ENCODE results near the gene TLR2.
A peak's percentile ranks its signal among the peaks of the same experiment; 100 is the strongest.

DNA sequence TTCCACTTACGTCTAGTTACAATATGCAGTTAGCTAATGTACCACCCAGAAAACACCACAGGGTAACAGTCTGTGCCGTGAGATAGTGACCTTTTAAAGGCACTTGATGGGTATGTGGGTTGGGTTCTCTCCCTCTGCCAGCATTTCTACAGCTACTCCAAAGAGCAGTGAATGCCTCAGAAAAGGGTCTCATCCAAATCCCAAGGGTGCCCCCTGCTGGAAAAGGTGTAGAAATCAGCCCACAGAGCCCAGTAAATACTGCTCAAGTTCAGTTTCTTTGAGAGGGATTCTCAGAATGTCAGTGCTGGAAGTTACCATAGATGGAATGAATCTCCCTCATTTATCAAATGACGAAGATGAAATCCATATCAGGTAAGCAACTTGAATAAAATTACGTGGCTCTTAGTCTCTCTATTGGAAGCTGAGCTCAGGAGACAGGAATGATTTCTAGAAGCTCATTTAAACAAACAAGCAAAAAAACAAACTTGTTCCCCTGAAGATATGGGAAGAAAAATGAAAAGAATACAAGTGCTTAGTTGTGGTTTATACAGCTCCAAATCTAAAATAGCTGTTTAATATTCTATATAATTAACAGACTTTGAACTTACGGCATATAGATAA, 66.2 kb downstream of the TLR2 start:
- TF ChIP-seq POLR2AphosphoS5 (IDR thresholded peaks at IDR 0.05; ENCODE audit: low read depth) (no peak), CREB1 (CRISPR knock-in tag; IDR thresholded peaks at IDR 0.05; ENCODE audit: low read depth) (no peak), EZH2 (IDR thresholded peaks at IDR 0.05; ENCODE audit: low read depth, unreplicated experiment) (no peak), EZH2phosphoT487 (IDR thresholded peaks at IDR 0.05; ENCODE audit: unreplicated experiment) (no peak), ZNF331 (CRISPR knock-in tag; IDR thresholded peaks at IDR 0.05; ENCODE audit: low read depth) (no peak), JUNB (IDR thresholded peaks at IDR 0.05; ENCODE audit: unreplicated experiment) (no peak)
- TF ChIP-seq, protein P1, sequence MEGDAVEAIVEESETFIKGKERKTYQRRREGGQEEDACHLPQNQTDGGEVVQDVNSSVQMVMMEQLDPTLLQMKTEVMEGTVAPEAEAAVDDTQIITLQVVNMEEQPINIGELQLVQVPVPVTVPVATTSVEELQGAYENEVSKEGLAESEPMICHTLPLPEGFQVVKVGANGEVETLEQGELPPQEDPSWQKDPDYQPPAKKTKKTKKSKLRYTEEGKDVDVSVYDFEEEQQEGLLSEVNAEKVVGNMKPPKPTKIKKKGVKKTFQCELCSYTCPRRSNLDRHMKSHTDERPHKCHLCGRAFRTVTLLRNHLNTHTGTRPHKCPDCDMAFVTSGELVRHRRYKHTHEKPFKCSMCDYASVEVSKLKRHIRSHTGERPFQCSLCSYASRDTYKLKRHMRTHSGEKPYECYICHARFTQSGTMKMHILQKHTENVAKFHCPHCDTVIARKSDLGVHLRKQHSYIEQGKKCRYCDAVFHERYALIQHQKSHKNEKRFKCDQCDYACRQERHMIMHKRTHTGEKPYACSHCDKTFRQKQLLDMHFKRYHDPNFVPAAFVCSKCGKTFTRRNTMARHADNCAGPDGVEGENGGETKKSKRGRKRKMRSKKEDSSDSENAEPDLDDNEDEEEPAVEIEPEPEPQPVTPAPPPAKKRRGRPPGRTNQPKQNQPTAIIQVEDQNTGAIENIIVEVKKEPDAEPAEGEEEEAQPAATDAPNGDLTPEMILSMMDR (conservative IDR thresholded peaks at IDR 0.05; ENCODE audit: low read depth in 2 of 2): peak; percentile 90
- TF ChIP-seq, protein P2, sequence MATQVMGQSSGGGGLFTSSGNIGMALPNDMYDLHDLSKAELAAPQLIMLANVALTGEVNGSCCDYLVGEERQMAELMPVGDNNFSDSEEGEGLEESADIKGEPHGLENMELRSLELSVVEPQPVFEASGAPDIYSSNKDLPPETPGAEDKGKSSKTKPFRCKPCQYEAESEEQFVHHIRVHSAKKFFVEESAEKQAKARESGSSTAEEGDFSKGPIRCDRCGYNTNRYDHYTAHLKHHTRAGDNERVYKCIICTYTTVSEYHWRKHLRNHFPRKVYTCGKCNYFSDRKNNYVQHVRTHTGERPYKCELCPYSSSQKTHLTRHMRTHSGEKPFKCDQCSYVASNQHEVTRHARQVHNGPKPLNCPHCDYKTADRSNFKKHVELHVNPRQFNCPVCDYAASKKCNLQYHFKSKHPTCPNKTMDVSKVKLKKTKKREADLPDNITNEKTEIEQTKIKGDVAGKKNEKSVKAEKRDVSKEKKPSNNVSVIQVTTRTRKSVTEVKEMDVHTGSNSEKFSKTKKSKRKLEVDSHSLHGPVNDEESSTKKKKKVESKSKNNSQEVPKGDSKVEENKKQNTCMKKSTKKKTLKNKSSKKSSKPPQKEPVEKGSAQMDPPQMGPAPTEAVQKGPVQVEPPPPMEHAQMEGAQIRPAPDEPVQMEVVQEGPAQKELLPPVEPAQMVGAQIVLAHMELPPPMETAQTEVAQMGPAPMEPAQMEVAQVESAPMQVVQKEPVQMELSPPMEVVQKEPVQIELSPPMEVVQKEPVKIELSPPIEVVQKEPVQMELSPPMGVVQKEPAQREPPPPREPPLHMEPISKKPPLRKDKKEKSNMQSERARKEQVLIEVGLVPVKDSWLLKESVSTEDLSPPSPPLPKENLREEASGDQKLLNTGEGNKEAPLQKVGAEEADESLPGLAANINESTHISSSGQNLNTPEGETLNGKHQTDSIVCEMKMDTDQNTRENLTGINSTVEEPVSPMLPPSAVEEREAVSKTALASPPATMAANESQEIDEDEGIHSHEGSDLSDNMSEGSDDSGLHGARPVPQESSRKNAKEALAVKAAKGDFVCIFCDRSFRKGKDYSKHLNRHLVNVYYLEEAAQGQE (IDR thresholded peaks at IDR 0.05; ENCODE audit: unreplicated experiment): no peak
- TF ChIP-seq, protein P3, sequence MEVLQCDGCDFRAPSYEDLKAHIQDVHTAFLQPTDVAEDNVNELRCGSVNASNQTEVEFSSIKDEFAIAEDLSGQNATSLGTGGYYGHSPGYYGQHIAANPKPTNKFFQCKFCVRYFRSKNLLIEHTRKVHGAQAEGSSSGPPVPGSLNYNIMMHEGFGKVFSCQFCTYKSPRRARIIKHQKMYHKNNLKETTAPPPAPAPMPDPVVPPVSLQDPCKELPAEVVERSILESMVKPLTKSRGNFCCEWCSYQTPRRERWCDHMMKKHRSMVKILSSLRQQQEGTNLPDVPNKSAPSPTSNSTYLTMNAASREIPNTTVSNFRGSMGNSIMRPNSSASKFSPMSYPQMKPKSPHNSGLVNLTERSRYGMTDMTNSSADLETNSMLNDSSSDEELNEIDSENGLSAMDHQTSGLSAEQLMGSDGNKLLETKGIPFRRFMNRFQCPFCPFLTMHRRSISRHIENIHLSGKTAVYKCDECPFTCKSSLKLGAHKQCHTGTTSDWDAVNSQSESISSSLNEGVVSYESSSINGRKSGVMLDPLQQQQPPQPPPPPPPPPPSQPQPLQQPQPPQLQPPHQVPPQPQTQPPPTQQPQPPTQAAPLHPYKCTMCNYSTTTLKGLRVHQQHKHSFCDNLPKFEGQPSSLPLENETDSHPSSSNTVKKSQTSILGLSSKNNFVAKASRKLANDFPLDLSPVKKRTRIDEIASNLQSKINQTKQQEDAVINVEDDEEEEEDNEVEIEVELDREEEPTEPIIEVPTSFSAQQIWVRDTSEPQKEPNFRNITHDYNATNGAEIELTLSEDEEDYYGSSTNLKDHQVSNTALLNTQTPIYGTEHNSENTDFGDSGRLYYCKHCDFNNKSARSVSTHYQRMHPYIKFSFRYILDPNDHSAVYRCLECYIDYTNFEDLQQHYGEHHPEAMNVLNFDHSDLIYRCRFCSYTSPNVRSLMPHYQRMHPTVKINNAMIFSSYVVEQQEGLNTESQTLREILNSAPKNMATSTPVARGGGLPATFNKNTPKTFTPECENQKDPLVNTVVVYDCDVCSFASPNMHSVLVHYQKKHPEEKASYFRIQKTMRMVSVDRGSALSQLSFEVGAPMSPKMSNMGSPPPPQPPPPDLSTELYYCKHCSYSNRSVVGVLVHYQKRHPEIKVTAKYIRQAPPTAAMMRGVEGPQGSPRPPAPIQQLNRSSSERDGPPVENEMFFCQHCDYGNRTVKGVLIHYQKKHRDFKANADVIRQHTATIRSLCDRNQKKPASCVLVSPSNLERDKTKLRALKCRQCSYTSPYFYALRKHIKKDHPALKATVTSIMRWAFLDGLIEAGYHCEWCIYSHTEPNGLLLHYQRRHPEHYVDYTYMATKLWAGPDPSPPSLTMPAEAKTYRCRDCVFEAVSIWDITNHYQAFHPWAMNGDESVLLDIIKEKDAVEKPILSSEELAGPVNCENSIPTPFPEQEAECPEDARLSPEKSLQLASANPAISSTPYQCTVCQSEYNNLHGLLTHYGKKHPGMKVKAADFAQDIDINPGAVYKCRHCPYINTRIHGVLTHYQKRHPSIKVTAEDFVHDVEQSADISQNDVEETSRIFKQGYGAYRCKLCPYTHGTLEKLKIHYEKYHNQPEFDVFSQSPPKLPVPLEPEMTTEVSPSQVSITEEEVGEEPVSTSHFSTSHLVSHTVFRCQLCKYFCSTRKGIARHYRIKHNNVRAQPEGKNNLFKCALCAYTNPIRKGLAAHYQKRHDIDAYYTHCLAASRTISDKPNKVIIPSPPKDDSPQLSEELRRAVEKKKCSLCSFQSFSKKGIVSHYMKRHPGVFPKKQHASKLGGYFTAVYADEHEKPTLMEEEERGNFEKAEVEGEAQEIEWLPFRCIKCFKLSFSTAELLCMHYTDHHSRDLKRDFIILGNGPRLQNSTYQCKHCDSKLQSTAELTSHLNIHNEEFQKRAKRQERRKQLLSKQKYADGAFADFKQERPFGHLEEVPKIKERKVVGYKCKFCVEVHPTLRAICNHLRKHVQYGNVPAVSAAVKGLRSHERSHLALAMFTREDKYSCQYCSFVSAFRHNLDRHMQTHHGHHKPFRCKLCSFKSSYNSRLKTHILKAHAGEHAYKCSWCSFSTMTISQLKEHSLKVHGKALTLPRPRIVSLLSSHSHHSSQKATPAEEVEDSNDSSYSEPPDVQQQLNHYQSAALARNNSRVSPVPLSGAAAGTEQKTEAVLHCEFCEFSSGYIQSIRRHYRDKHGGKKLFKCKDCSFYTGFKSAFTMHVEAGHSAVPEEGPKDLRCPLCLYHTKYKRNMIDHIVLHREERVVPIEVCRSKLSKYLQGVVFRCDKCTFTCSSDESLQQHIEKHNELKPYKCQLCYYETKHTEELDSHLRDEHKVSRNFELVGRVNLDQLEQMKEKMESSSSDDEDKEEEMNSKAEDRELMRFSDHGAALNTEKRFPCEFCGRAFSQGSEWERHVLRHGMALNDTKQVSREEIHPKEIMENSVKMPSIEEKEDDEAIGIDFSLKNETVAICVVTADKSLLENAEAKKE (CRISPR knock-in tag; IDR thresholded peaks at IDR 0.05): peak; percentile 53; the same call in 1 of the 2 replicates
- TF ChIP-seq, protein P4, sequence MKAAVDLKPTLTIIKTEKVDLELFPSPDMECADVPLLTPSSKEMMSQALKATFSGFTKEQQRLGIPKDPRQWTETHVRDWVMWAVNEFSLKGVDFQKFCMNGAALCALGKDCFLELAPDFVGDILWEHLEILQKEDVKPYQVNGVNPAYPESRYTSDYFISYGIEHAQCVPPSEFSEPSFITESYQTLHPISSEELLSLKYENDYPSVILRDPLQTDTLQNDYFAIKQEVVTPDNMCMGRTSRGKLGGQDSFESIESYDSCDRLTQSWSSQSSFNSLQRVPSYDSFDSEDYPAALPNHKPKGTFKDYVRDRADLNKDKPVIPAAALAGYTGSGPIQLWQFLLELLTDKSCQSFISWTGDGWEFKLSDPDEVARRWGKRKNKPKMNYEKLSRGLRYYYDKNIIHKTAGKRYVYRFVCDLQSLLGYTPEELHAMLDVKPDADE (IDR thresholded peaks at IDR 0.05): no peak

Data from GM23338 (cell line).